Measurements from ENCODE around the gene EPSTI1.

EPSTI1 gene

GRCh38 chr13:42929886-42930535 is 62.0 kb downstream of the EPSTI1 start:
- no peaks in the 10 kb centered on the region for H3K79me2 ChIP-seq (ENCODE audit: insufficient read depth, low read depth)
- H3K27me3 ChIP-seq (ENCODE audit: insufficient read depth, low read depth), result no peaks in the 10 kb centered on the region
- H3K4me2 ChIP-seq, result no peak overlapping the region
- H3K9ac ChIP-seq, result no peak overlapping the region
- H2AFZ ChIP-seq (ENCODE audit: low read depth), result no peak overlapping the region
- no peaks in the 10 kb centered on the region for H4K20me1 ChIP-seq (ENCODE audit: insufficient read depth)
- no peaks in the 10 kb centered on the region for H3K36me3 ChIP-seq (ENCODE audit: insufficient read depth)
- H3K27ac ChIP-seq, result no peak overlapping the region
- H3K4me3 ChIP-seq (IDR thresholded peaks at IDR 0.05; ENCODE audit: insufficient read depth, low read depth, low read length), result no peak overlapping the region
- H3K4me1 ChIP-seq (ENCODE audit: low read depth, poor library complexity, severe bottlenecking), result no peaks in the 10 kb centered on the region
- no peak for TF ChIP-seq CTCF (conservative IDR thresholded peaks at IDR 0.05; ENCODE audit: low read depth, low read length)

GRCh38 chr13:42926555-42926954 is 65.5 kb downstream of the EPSTI1 start:
- Histone ChIP-seq H3K36me3 (ENCODE audit: insufficient read depth) (no peaks in the 10 kb centered on the region), H3K4me2 (no peak overlapping the region), H3K27me3 (ENCODE audit: insufficient read depth, low read depth) (no peaks in the 10 kb centered on the region), H4K20me1 (ENCODE audit: insufficient read depth) (no peaks in the 10 kb centered on the region), H3K27ac (no peak overlapping the region), H3K9ac (no peak overlapping the region), H3K4me1 (ENCODE audit: low read depth, poor library complexity, severe bottlenecking) (no peaks in the 10 kb centered on the region), H3K79me2 (ENCODE audit: insufficient read depth, low read depth) (no peaks in the 10 kb centered on the region), H2AFZ (ENCODE audit: low read depth) (no peak overlapping the region), H3K4me3 (IDR thresholded peaks at IDR 0.05; ENCODE audit: insufficient read depth, low read depth, low read length) (no peak overlapping the region)
- TF ChIP-seq CTCF (conservative IDR thresholded peaks at IDR 0.05; ENCODE audit: low read depth, low read length), result no peak

- Histone ChIP-seq H3K4me1 (ENCODE audit: low read depth, poor library complexity, severe bottlenecking) (no peaks in the 10 kb centered on the region), H3K79me2 (ENCODE audit: insufficient read depth, low read depth) (no peaks in the 10 kb centered on the region), H3K4me3 (IDR thresholded peaks at IDR 0.05; ENCODE audit: insufficient read depth, low read depth, low read length) (no peak overlapping the region), H3K9ac (no peak overlapping the region), H2AFZ (ENCODE audit: low read depth) (no peak overlapping the region), H3K36me3 (ENCODE audit: insufficient read depth) (no peaks in the 10 kb centered on the region), H3K27ac (no peak overlapping the region), H3K4me2 (no peak overlapping the region), H4K20me1 (ENCODE audit: insufficient read depth) (no peaks in the 10 kb centered on the region), H3K27me3 (ENCODE audit: insufficient read depth, low read depth) (no peaks in the 10 kb centered on the region)
- TF ChIP-seq CTCF (conservative IDR thresholded peaks at IDR 0.05; ENCODE audit: low read depth, low read length), result no peak
These were observed 66.0 kb downstream of the EPSTI1 start for GRCh38 chr13:42926043-42926442.

- H3K27ac ChIP-seq, result no peak overlapping the region
- no peaks in the 10 kb centered on the region for H3K36me3 ChIP-seq (ENCODE audit: insufficient read depth)
- no peak overlapping the region for H3K9ac ChIP-seq
- no peak overlapping the region for H3K4me2 ChIP-seq
- no peak overlapping the region for H2AFZ ChIP-seq (ENCODE audit: low read depth)
- H3K4me3 ChIP-seq (IDR thresholded peaks at IDR 0.05; ENCODE audit: insufficient read depth, low read depth, low read length), result no peak overlapping the region
- no peak for TF ChIP-seq CTCF (conservative IDR thresholded peaks at IDR 0.05; ENCODE audit: low read depth, low read length)
- H3K4me1 ChIP-seq (ENCODE audit: low read depth, poor library complexity, severe bottlenecking), result no peaks in the 10 kb centered on the region
- H3K79me2 ChIP-seq (ENCODE audit: insufficient read depth, low read depth), result no peaks in the 10 kb centered on the region
- no peaks in the 10 kb centered on the region for H4K20me1 ChIP-seq (ENCODE audit: insufficient read depth)
- no peaks in the 10 kb centered on the region for H3K27me3 ChIP-seq (ENCODE audit: insufficient read depth, low read depth)
These were observed 66.4 kb downstream of the EPSTI1 start for GRCh38 chr13:42925626-42926025.

Measured in KMS-11 (cell line).